OCI-LY7 (cell line): Measurements from ENCODE around the gene TAOK1. TPM values are rescaled to one million over a fixed set of nuclear protein-coding genes. Genes with fewer than 3 reads are reported as not detected.

ENCODE experiments used
- BruUV-seq: library from RNA; stranded (reverse); fragments of 400-500 nt; replicated peaks from 2 replicates; lab custom pipeline; 2021; lab: Mats Ljungman, UMichigan
- CTCF ChIA-PET: fragments of 300-600 bp; sonication (Branson Sonifier 250); formaldehyde crosslinking; loops from one replicate; lab custom pipeline; 2022; ENCODE audit warnings: antibody characterized with exemption; ENCODE audit not compliant: unreplicated experiment; lab: Charles Lee
- POLR2A ChIA-PET: fragments of 300-600 bp; sonication (Branson Sonifier 250); formaldehyde crosslinking; loops from one replicate; lab custom pipeline; 2022; ENCODE audit warnings: antibody characterized with exemption; lab: Charles Lee
- DNase-seq: peaks from one replicate; pipeline ENCODE4 v3.0.0-alpha.2; 2015; ENCODE audit warnings: low spot score
- H2AFZ ChIP-seq: fragments of 200-600 bp; sonication (generic), shearing (Covaris generic); 2 replicates; pipeline ENCODE4 v1.6.1; 2014; ENCODE audit warnings: mild to moderate bottlenecking, antibody characterized with exemption, low read length, moderate library complexity
- H3K27ac ChIP-seq: fragments of 200-600 bp; sonication (generic); 2 replicates; pipeline ENCODE4 v1.5.1; 2014; ENCODE audit warnings: mixed run types, low read depth, mild to moderate bottlenecking, moderate library complexity, low read length, inconsistent platforms; ENCODE audit not compliant: poor library complexity, severe bottlenecking
- H3K36me3 ChIP-seq: fragments of 200-600 bp; sonication (generic); 2 replicates; pipeline ENCODE4 v1.6.1; 2014; ENCODE audit warnings: mild to moderate bottlenecking, antibody characterized with exemption, low read length, moderate library complexity, mixed read lengths; ENCODE audit not compliant: insufficient read depth
- H3K4me1 ChIP-seq: fragments of 200-600 bp; sonication (generic); 2 replicates; pipeline ENCODE4 v1.5.1; 2014; ENCODE audit warnings: mild to moderate bottlenecking, low read length; ENCODE audit not compliant: insufficient read depth, poor library complexity, severe bottlenecking
- H3K4me2 ChIP-seq: fragments of 200-600 bp; sonication (generic); 2 replicates; pipeline ENCODE4 v1.6.1; 2014; ENCODE audit warnings: mild to moderate bottlenecking, low read length
- H3K4me3 ChIP-seq: fragments of 200-600 bp; sonication (generic); 2 replicates; pipeline ENCODE4 v1.5.1; 2014; ENCODE audit warnings: mild to moderate bottlenecking, low read depth, low read length; ENCODE audit not compliant: poor library complexity, severe bottlenecking
- H3K79me2 ChIP-seq: fragments of 200-600 bp; sonication (generic); 2 replicates; pipeline ENCODE4 v1.6.1; 2016; ENCODE audit warnings: low read depth, mild to moderate bottlenecking, low read length, moderate library complexity, mixed read lengths; ENCODE audit not compliant: insufficient read depth
- H3K9me2 ChIP-seq: fragments of 200-600 bp; sonication (generic); 2 replicates; pipeline ENCODE4 v1.6.1; 2016; ENCODE audit warnings: mild to moderate bottlenecking, low read length, mixed read lengths; ENCODE audit not compliant: insufficient read depth
- H3K9me3 ChIP-seq: fragments of 200-600 bp; sonication (generic); 2 replicates; pipeline ENCODE4 v1.6.1; 2014; ENCODE audit warnings: mild to moderate bottlenecking, mixed run types, low read length, mixed read lengths
- H4K20me1 ChIP-seq: fragments of 200-600 bp; sonication (generic); 2 replicates; pipeline ENCODE4 v1.6.1; 2014; ENCODE audit warnings: mild to moderate bottlenecking, antibody characterized with exemption, low read length, moderate library complexity, mixed read lengths; ENCODE audit not compliant: insufficient read depth
- CTCF ChIP-seq: fragments of 200-600 bp; sonication (generic); conservative IDR thresholded peaks from 2 replicates; pipeline ENCODE4 v1.5.1; 2014; ENCODE audit warnings: mild to moderate bottlenecking, antibody characterized with exemption, low read length, moderate library complexity, mixed read lengths
- EZH2phosphoT487 ChIP-seq: fragments of 200-600 bp; sonication (generic); IDR thresholded peaks from 2 replicates; pipeline ENCODE4 v1.6.1; 2018; ENCODE audit warnings: low read depth, borderline replicate concordance, mild to moderate bottlenecking, mixed run types, antibody characterized with exemption, low read length, moderate library complexity, mixed read lengths
- intact Hi-C: fragments of 100-400 bp; cut with micrococcal nuclease; formaldehyde crosslinking; loops from one replicate; pipeline ENCODE4 v1.10.0; 2022; ENCODE audit not compliant: unreplicated experiment
- total RNA-seq, 2 experiments: library from RNA; depleted of rRNA in 1 of 2; stranded (reverse); fragments of >200 nt in 1 of 2; shearing (Covaris generic) in 1 of 2; gene quantifications; 2 replicates each; pipeline ENCODE4 v1.2.3, GENCODE V29; 2014 to 2022

The TAOK1 gene
- total RNA-seq, 2 experiments from 2014 or later = 30.4 to 46.8 TPM

DNA sequence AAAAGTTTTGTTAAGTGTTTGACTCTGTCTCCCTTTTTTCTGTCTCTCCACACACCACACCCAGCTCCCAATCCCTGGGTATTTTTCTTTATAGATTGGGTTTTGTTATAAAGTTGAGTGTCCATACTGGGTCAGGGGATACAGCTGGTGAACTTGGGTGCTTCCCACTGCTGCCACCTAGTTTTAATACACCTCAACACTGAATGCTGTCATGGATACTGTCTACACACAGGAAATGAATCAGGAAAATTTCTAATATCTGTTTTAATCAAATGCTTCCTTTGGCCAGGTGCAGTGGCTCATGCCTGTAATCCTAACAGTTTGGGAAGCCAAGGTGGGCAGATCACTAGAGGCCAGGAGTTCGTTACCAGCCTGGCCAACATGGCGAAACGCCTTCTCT, 5.3 kb upstream of the TAOK1 start:
- Histone ChIP-seq H3K9me2 (no peaks in the 10 kb centered on the region), H3K4me3 (no peak overlapping the region), H3K9me3 (no peaks in the 10 kb centered on the region), H3K36me3 (no peaks in the 10 kb centered on the region), H3K4me2 (no peak overlapping the region), H3K4me1 (peaks cover 3% of the 10 kb centered on the region), H4K20me1 (no peaks in the 10 kb centered on the region), H3K27ac (no peak overlapping the region), H3K79me2 (no peaks in the 10 kb centered on the region), H2AFZ (no peak overlapping the region)
- no TSS peak for BruUV-seq
- TF ChIP-seq CTCF (peak; percentile 42), EZH2phosphoT487 (no peak)
- intact Hi-C loops = no loop called here
- CTCF ChIA-PET = no interaction called here
- no peak for DNase-seq
- POLR2A ChIA-PET = no interaction called here

- Histone ChIP-seq H3K4me1 (peaks cover 3% of the 10 kb centered on the region), H3K79me2 (peaks cover 10% of the 10 kb centered on the region), H3K36me3 (no peaks in the 10 kb centered on the region), H3K4me2 (no peak overlapping the region), H3K27ac (no peak overlapping the region), H4K20me1 (no peaks in the 10 kb centered on the region), H2AFZ (no peak overlapping the region), H3K4me3 (no peak overlapping the region), H3K9me3 (no peaks in the 10 kb centered on the region), H3K9me2 (no peaks in the 10 kb centered on the region)
- ChIA-PET CTCF (no interaction called here), POLR2A (interaction anchor here (1.6 kb wide), 1 partner anchor 12 kb away, joined by 3 read pairs; no protein-coding TSS in a partner anchor)
- TF ChIP-seq CTCF (no peak), EZH2phosphoT487 (no peak)
- intact Hi-C loops = no loop called here
- no TSS peak for BruUV-seq
- DNase-seq = no peak
These were observed 3.4 kb upstream of the TAOK1 start for GRCh38 chr17:29386760-29387159.

- no peak for DNase-seq
- intact Hi-C loops = no loop called here
- TF ChIP-seq EZH2phosphoT487 (no peak), CTCF (no peak)
- BruUV-seq = no TSS peak
- no peaks in the 10 kb centered on the region for H3K9me3 ChIP-seq
- H3K36me3 ChIP-seq = peaks cover 15% of the 10 kb centered on the region; the same call in 1 of the 2 replicates
- H3K4me1 ChIP-seq = peaks cover 21% of the 10 kb centered on the region
- no peaks in the 10 kb centered on the region for H3K9me2 ChIP-seq
- CTCF ChIA-PET = no interaction called here
- peaks cover 14% of the 10 kb centered on the region; the same call in 1 of the 2 replicates for H4K20me1 ChIP-seq
- POLR2A ChIA-PET = no interaction called here
- no peak overlapping the region for H3K4me2 ChIP-seq
- H3K27ac ChIP-seq = no peak overlapping the region
- no peak overlapping the region for H2AFZ ChIP-seq
- H3K4me3 ChIP-seq = no peak overlapping the region
- H3K79me2 ChIP-seq = peaks cover 32% of the 10 kb centered on the region
These were observed 1.2 kb upstream of the TAOK1 start for GRCh38 chr17:29388937-29389336.
